ENCODE results near the gene GAPDH. TPM values are rescaled to one million over a fixed set of nuclear protein-coding genes. Genes with fewer than 3 reads are reported as not detected.
"Not testable (repeated sequence)": the region's sequence is repeated elsewhere in the genome, so short reads cannot be mapped to it uniquely, and the experiment has no call there.

GAPDH gene
- total RNA-seq, 4 donors from 2014 or later = 2,526 to 4,151 (median 3,597) TPM

DNA sequence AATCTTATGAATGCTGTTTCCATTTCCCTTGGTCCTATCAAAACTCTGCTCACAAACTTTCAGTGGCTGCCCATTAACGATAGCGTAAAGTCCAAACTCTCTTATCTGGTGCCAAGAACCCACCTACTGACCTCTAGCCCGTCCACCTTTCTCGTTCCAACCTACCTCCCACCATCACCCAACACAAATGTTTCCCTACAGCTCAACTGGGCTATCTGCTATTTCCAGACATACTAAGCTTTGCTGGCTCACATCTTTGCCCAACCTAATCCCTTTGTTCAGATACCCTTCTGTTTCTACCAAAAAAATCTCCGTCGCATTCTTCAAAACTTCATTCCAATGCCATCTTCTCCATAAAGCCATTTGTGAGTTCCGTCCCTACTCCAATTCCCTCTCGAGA lies 41.3 kb downstream of the GAPDH start:
- Histone ChIP-seq H3K4me3 (no peak overlapping the region), H3K27ac (no peak overlapping the region), H3K27me3 (no peaks in the 10 kb centered on the region), H3K4me1 (no peaks in the 10 kb centered on the region), H3K9me3 (no peaks in the 10 kb centered on the region), H3K36me3 (peaks cover 44 to 100% (median 71%) of the 10 kb centered on the region in 3 donors)
- TF ChIP-seq, protein P1, sequence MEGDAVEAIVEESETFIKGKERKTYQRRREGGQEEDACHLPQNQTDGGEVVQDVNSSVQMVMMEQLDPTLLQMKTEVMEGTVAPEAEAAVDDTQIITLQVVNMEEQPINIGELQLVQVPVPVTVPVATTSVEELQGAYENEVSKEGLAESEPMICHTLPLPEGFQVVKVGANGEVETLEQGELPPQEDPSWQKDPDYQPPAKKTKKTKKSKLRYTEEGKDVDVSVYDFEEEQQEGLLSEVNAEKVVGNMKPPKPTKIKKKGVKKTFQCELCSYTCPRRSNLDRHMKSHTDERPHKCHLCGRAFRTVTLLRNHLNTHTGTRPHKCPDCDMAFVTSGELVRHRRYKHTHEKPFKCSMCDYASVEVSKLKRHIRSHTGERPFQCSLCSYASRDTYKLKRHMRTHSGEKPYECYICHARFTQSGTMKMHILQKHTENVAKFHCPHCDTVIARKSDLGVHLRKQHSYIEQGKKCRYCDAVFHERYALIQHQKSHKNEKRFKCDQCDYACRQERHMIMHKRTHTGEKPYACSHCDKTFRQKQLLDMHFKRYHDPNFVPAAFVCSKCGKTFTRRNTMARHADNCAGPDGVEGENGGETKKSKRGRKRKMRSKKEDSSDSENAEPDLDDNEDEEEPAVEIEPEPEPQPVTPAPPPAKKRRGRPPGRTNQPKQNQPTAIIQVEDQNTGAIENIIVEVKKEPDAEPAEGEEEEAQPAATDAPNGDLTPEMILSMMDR (IDR thresholded peaks at IDR 0.05) = no peak
- no peak for TF ChIP-seq POLR2A (IDR thresholded peaks at IDR 0.05)
- WGBS, 2 donors = 86 to 93% methylated on average over 8 of the region's 8 CpGs
- no peak for DNase-seq
- intact Hi-C loops (cut with DNase I) = no loop called here

GRCh38 chr12:6582196-6582595 lies 47.9 kb downstream of the GAPDH start:
- intact Hi-C loops (cut with DNase I) = no loop called here
- Histone ChIP-seq H3K27me3 (no peaks in the 10 kb centered on the region), H3K4me1 (no peaks in the 10 kb centered on the region), H3K9me3 (no peaks in the 10 kb centered on the region), H3K4me3 (no peak overlapping the region), H3K36me3 (peaks cover 52 to 100% (median 95%) of the 10 kb centered on the region in 3 donors), H3K27ac (no peak overlapping the region)
- no peak for DNase-seq
- 78 to 81% methylated on average over 6 of the region's 6 CpGs for WGBS, 2 donors
- TF ChIP-seq, protein P1 (IDR thresholded peaks at IDR 0.05) = no peak
- TF ChIP-seq POLR2A (IDR thresholded peaks at IDR 0.05) = no peak

DNA sequence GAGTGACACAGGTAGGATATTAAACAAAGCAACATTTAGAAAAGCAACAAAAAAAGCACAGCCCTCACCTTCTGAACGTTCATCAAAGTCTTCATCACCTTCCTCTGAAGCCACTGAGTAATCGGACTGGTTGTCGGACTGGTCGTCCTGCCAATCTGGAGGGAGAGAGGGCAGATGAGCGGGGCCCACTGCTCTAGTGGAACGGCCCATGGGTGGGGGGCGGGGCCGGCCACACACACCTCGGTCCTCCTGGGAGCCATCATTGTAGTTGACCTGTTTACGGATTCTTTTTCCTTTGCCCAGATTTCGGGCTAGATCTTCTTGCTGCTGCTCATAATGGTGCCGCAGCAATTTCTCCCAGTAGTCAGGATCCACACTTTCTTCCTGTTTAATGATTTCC lies 48.6 kb downstream of the GAPDH start:
- H3K9me3 ChIP-seq = no peaks in the 10 kb centered on the region
- H3K36me3 ChIP-seq = peaks cover 52 to 100% (median 94%) of the 10 kb centered on the region in 3 donors
- intact Hi-C loops (cut with DNase I) = no loop called here
- no peak overlapping the region for H3K27ac ChIP-seq
- no peaks in the 10 kb centered on the region for H3K4me1 ChIP-seq
- WGBS, 2 donors = 85 to 91% methylated on average over 10 to 12 of the region's 12 CpGs
- H3K4me3 ChIP-seq = no peak overlapping the region
- no peak for TF ChIP-seq POLR2A (IDR thresholded peaks at IDR 0.05)
- TF ChIP-seq, protein P1 (IDR thresholded peaks at IDR 0.05) = no peak
- no peaks in the 10 kb centered on the region for H3K27me3 ChIP-seq
- DNase-seq = no peak

DNA sequence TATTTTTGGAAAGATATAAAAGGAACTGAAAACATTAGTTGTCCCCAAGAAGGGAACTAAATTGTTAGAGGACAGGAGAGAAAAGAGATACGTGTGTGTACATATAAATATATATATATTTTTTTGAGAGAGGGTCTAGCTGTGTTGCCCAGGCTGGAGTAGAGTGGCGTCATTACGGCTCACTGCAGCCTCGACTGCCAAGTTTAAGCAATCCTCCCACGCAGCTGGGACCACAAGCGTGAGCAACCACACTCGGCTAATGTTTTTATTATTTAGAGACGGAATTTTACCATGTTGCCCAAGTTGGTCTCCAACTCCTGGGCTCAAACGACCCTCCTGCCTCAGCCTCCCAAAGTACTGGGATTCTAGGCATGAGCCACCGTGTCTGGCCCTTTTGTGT lies 50.0 kb downstream of the GAPDH start:
- peaks cover 52 to 100% (median 90%) of the 10 kb centered on the region in 3 donors for H3K36me3 ChIP-seq
- no peaks in the 10 kb centered on the region for H3K27me3 ChIP-seq
- H3K9me3 ChIP-seq = no peaks in the 10 kb centered on the region
- DNase-seq = no peak
- no peak overlapping the region for H3K4me3 ChIP-seq
- no peaks in the 10 kb centered on the region for H3K4me1 ChIP-seq
- no peak overlapping the region for H3K27ac ChIP-seq
- no peak for TF ChIP-seq POLR2A (IDR thresholded peaks at IDR 0.05)
- TF ChIP-seq, protein P1 (IDR thresholded peaks at IDR 0.05) = no peak
- WGBS, 2 donors = 78 to 79% methylated on average over 10 of the region's 10 CpGs
- intact Hi-C loops (cut with DNase I) = no loop called here

GRCh38 chr12:6586569-6586968 lies 52.3 kb downstream of the GAPDH start:
- H3K27ac ChIP-seq; H3K4me1 ChIP-seq; H3K27me3 ChIP-seq; intact Hi-C loops (cut with DNase I); H3K9me3 ChIP-seq; DNase-seq; H3K4me3 ChIP-seq: not testable (repeated sequence)
- WGBS, 2 donors = 87 to 92% methylated on average over 7 to 8 of the region's 8 CpGs
- peaks cover 60 to 100% (median 95%) of the 10 kb centered on the region in 3 donors for H3K36me3 ChIP-seq

Small RNAs within 50 kb of the gene (small RNA-seq; reads per million reads assigned to genes)
- 93.2 to 175 (median 152) reads per million in 4 donors for gene SCARNA11

Other genes with a start within 250 kb of the GAPDH start
- gene PLEKHG6, start 223.8 kb upstream of the GAPDH start, total RNA-seq = 10 to 100 TPM; 13.9 to 61.7 (median 29.2) TPM
- 100 to 1,000 TPM; 121 to 190 (median 134) TPM for gene TNFRSF1A, start 192.4 kb upstream of the GAPDH start, total RNA-seq
- 100 to 1,000 TPM in 3 of 4 donors, 10 to 100 TPM in 1; 88.9 to 266 (median 111) TPM for gene SCNN1A, start 159.0 kb upstream of the GAPDH start, total RNA-seq
- 100 to 1,000 TPM in 3 of 4 donors, 10 to 100 TPM in 1; 98.2 to 171 (median 136) TPM for gene LTBR, start 150.4 kb upstream of the GAPDH start, total RNA-seq
- 1 to 10 TPM in 3 of 4 donors, under 1 TPM in 1; 0.49 to 4.2 (median 2.9) TPM for gene CD27, start 89.6 kb upstream of the GAPDH start, total RNA-seq
- gene TAPBPL, start 82.5 kb upstream of the GAPDH start, total RNA-seq = 10 to 100 TPM in 3 of 4 donors, 1 to 10 TPM in 1; 7.7 to 25.6 (median 18.2) TPM
- gene VAMP1, start 63.8 kb upstream of the GAPDH start, total RNA-seq = 1 to 10 TPM; 1.2 to 9.1 (median 5.1) TPM
- gene MRPL51, start 41.3 kb upstream of the GAPDH start, total RNA-seq = 10 to 100 TPM; 36.3 to 95.5 (median 72.6) TPM
- gene NCAPD2, start 40.4 kb upstream of the GAPDH start, total RNA-seq = 10 to 100 TPM; 25.6 to 73.2 (median 55.9) TPM
- 1 to 10 TPM in 3 of 4 donors, under 1 TPM in 1; 0.76 to 7.4 (median 2.7) TPM for gene IFFO1, start 21.5 kb downstream of the GAPDH start, total RNA-seq
- gene NOP2, start 33.8 kb downstream of the GAPDH start, total RNA-seq = 10 to 100 TPM; 36.0 to 51.9 (median 48.2) TPM
- 100 to 1,000 TPM; 116 to 165 (median 127) TPM for gene CHD4, start 72.9 kb downstream of the GAPDH start, total RNA-seq
- gene LPAR5, start 101.4 kb downstream of the GAPDH start, total RNA-seq = 10 to 100 TPM; 12.8 to 46.0 (median 17.4) TPM
- gene ACRBP, start 112.9 kb downstream of the GAPDH start, total RNA-seq = 1 to 10 TPM in 2 of 4 donors, under 1 TPM in 1, not detected in 1; 0.35 to 4.0 (median 3.2) TPM
- 10 to 100 TPM in 3 of 4 donors, 1 to 10 TPM in 1; 8.3 to 37.0 (median 26.9) TPM for gene ING4, start 128.6 kb downstream of the GAPDH start, total RNA-seq
- gene ZNF384, start 154.9 kb downstream of the GAPDH start, total RNA-seq = 10 to 100 TPM; 19.6 to 36.2 (median 26.8) TPM
- gene PIANP, start 166.3 kb downstream of the GAPDH start, total RNA-seq = under 1 TPM in 2 of 4 donors, not detected in 2; 0.11 to 0.19 TPM
- gene COPS7A, start 189.5 kb downstream of the GAPDH start, total RNA-seq = 10 to 100 TPM; 39.6 to 57.5 (median 49.1) TPM
- 100 to 1,000 TPM; 158 to 170 (median 162) TPM for gene MLF2, start 218.6 kb downstream of the GAPDH start, total RNA-seq
- 100 to 1,000 TPM in 3 of 4 donors, 10 to 100 TPM in 1; 78.2 to 149 (median 123) TPM for gene PTMS, start 231.8 kb downstream of the GAPDH start, total RNA-seq
- under 1 TPM in 3 of 4 donors, not detected in 1; 0.35 to 0.76 (median 0.50) TPM for gene LAG3, start 238.0 kb downstream of the GAPDH start, total RNA-seq